Cardiac septum (tissue), 1 donor: ENCODE results near the gene SDC3. TPM values are rescaled to one million over a fixed set of nuclear protein-coding genes. Genes with fewer than 3 reads are reported as not detected.

Experiments
- DNase-seq: peaks from one replicate; pipeline ENCODE4 v3.0.0-alpha.2; 2020; ENCODE audit warnings: low spot score
- intact Hi-C: fragments of 100-400 bp; cut with DNase I; formaldehyde crosslinking; loops from one replicate; pipeline ENCODE4 v1.14.0; 2022
- total RNA-seq: library from RNA; stranded (reverse); fragmentation: NEBNext Ultra II Directional; extraction: Animal tissue kit (Norgen Biotek cat#: 25700); gene quantifications from one replicate; pipeline ENCODE4 v1.2.1, GENCODE V29; 2021
- donor health status: DM: no; HTN: no; CAD: no.

Gene SDC3
- total RNA-seq, 1 donor from 2014 or later = 29.7 TPM

DNA sequence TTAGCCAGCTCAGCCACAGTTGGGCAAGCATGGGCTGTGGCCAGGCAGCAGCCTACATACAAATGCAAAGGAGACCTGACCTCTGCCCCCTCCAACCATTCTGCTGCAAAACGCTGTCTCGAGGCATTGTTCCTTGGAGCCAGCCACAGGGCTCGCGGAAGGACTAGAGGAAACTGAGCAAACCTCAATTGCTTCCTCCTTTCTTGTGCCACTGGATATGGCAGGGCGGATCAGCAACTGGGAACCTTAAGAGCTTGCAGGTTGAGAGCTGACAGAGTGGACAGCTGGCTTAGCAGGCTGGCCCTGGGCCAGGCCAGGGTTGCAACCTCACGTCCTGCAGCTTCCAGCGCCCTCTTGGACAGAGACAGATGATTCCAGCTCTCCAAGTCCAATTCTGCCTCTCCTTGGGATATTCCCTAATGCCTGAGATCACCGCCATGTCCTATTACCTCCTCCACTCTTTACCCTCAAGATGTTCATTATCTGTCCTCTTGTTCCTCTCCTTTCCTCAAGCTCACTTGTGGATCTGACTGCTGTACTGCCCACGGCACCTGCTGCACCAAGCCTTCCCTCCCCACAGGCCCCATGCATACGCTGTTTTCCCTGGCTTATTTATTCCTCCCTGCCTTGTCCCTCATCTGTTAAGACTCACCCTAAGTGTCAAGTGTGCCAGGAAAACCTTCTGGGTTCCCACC, 67.5 kb downstream of the SDC3 start:
- intact Hi-C loops = no loop called here
- DNase-seq = no peak

GRCh38 chr1:30839827-30840359, 68.7 kb downstream of the SDC3 start:
- intact Hi-C loops = no loop called here
- DNase-seq = no peak

DNA sequence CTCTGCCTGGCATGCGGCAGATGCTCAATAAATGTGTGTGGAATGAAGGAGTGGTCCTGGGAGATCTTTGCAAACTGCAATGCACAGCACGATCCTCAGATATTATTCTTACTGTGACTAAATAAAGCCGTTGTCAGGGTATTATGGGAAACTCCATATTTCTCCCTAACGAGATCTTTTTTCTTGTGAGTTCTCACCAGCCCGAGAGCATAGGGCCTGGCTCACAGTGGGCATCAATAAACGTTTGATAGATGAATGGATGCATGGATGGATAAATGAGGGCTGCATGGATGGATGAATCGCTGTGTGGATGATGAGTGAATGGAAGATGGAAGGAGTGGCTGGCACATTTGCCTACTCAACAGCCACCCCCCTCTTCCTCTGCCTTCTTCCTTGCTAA, 69.6 kb downstream of the SDC3 start:
- intact Hi-C loops = no loop called here
- no peak for DNase-seq

DNA sequence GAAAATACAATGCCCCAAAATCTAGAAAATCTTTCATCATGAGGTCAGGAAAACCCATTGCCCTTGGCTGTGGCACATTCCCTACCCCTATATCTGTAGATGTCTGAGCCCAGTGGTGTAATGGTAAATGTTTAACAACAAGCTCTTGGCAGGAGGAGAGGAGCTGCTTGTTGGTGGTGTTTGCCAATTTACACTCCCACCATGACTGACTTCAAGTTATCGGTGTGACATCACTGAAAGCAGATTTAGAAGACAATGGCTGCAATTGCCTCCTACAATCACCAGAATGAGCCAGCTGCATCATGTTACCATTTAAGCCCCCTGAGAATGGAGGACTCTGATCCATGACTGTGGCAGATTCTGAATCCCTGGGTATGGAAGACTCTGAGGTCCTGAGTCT, 70.9 kb downstream of the SDC3 start:
- intact Hi-C loops = no loop called here
- DNase-seq = no peak

DNA sequence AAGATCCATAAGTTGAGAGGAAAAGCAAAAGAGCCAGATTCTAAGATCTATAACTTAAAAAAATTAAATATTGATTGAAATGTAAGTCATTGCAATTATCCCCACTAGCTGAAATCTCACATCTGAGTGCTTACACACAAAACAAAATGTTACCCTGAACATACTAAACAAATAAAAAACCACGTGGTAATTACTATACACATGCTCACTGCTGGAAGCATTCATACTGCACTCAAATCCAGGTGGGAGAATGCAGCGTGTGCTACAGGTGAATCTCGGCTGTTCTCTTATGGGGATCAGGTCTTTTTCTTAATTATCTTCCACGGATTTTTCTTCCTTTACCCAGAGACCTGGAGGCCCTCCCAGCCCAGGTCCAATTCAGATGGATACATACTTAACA, 74.3 kb downstream of the SDC3 start:
- DNase-seq = no peak
- intact Hi-C loops = no loop called here

- no peak for DNase-seq
- intact Hi-C loops = no loop called here
Observed at GRCh38 chr1:30830537-30830936, 78.0 kb downstream of the SDC3 start.

DNA sequence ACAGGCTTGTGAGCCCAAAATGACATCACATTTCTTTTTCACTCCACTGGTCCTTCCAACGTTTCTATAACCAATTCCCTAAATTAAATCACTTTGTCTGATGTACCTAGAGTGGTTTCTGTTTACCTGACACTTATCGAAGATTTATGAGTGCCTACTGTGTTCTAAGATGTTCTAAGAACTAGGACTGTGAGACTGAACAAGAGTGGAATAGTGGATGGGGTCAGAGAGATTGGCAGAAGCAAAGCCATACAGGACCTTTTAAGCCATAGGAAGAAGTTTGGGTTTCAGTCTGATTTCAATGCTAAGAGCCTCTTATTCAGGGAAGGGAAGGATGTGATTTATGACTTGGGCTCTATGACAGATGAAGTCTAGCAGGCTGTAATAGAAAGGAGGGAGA, 78.7 kb downstream of the SDC3 start:
- DNase-seq = no peak
- intact Hi-C loops = no loop called here

- intact Hi-C loops = loop anchor here (5.0 kb wide), 1 partner anchor 62 kb away; no protein-coding TSS in a partner anchor
- DNase-seq = no peak
Observed at GRCh38 chr1:30824736-30825429, 83.7 kb downstream of the SDC3 start.

- intact Hi-C loops = loop anchor here (5.0 kb wide), 1 partner anchor 63 kb away; no protein-coding TSS in a partner anchor
- peak; percentile 96 for DNase-seq
Observed at GRCh38 chr1:30823969-30824735, 84.4 kb downstream of the SDC3 start.

- intact Hi-C loops = loop anchor here (5.0 kb wide), 1 partner anchor 64 kb away; no protein-coding TSS in a partner anchor
- DNase-seq = no peak
Observed at GRCh38 chr1:30823627-30823968, 85.0 kb downstream of the SDC3 start.

- intact Hi-C loops = loop anchor here (5.0 kb wide), 1 partner anchor 64 kb away; no protein-coding TSS in a partner anchor
- no peak for DNase-seq
Observed at GRCh38 chr1:30822966-30823581, 85.5 kb downstream of the SDC3 start.

DNA sequence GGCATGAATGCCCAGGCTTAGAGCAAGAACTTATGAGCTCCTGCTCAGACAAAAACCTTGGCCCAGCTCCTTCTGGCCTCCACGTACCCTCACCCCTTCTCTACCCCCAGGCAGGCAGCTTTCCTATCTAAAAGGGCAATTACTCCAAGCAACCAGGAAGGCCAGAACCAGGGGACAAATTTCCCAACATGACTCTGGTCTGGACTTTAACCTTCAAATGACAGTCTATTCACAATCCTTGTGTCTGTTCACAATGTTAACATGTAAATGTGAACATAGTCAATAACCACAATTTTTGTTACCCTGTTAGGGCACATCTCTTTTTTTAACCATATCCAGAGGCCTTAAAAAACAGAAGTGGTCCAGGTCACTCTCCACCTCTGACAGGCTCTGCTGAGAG, 86.6 kb downstream of the SDC3 start:
- intact Hi-C loops = loop anchor here (5.0 kb wide), 1 partner anchor 65 kb away; no protein-coding TSS in a partner anchor
- DNase-seq = no peak

GRCh38 chr1:30820299-30820698, 88.3 kb downstream of the SDC3 start:
- intact Hi-C loops = loop anchor here (5.0 kb wide), 1 partner anchor 67 kb away; no protein-coding TSS in a partner anchor
- DNase-seq = no peak

Other genes with a start within 250 kb of the SDC3 start
- gene MATN1, start 185.2 kb downstream of the SDC3 start, total RNA-seq = not detected
- 14.2 TPM for gene LAPTM5, start 151.0 kb downstream of the SDC3 start, total RNA-seq
- 83.7 TPM for gene PUM1, start 157.0 kb upstream of the SDC3 start, total RNA-seq